GM21390 (cell line): ENCODE results near the gene PCDHGA4.
"Not testable (repeated sequence)": the region's sequence is repeated elsewhere in the genome, so short reads cannot be mapped to it uniquely, and the experiment has no call there.

Experiments
- ATAC-seq: cut with Tn5 transposase; IDR thresholded peaks from one replicate; pipeline ENCODE4 v1.9.1; 2021; ENCODE audit not compliant: unreplicated experiment

Gene PCDHGA4

GRCh38 chr5:141346017-141346416 is 8.8 kb upstream of the PCDHGA4 start:
- not testable (repeated sequence) for ATAC-seq

DNA sequence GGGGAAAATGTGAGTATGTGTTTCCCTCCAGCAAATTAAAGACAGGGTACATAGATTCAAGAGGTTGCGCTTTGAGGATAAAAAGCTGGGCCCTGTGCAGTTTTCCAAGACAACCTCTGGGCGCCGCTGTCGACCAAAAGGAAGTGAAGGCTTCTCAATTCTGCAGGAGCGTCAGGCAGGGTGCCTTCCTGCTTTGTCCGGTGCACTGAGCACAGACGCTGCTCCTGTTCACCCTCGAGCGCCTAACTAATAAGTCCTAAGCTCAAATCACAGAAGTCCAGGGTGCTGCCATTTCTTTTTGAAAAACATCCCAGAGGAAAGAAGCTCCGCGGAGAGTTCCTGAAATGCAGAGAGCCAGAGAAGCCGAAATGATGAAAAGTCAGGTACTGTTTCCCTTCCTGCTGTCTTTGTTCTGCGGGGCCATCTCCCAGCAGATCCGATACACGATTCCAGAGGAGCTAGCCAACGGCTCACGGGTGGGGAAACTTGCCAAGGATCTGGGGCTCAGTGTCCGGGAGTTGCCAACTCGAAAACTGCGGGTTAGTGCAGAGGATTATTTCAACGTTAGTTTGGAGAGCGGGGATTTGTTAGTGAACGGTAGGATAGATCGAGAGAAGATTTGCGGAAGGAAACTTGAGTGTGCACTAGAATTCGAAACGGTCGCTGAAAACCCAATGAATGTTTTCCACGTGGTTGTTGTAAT is 4.8 kb upstream of the PCDHGA4 start, which contains the start of gene PCDHGB1:
Gene PCDHGB1, plus strand, starts transcription at position 183 of the 703 bp plus-strand sequence. Its CDS starts 162 bp downstream, at position 345.
- ATAC-seq: peak; percentile 71

DNA sequence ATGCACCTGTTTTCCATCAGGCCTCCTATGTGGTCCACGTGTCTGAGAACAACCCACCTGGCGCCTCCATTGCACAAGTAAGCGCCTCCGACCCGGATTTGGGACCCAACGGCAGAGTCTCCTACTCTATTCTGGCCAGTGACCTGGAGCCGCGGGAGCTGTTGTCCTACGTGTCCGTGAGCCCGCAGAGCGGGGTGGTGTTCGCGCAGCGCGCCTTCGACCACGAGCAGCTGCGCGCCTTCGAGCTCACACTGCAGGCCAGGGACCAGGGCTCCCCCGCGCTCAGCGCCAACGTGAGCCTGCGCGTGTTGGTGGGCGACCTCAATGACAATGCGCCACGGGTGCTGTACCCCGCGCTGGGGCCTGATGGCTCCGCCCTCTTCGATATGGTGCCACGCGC is 3.2 kb upstream of the PCDHGA4 start:
- no peak for ATAC-seq

GRCh38 chr5:141355641-141356040 is 820 bp downstream of the PCDHGA4 start:
- ATAC-seq: no peak

DNA sequence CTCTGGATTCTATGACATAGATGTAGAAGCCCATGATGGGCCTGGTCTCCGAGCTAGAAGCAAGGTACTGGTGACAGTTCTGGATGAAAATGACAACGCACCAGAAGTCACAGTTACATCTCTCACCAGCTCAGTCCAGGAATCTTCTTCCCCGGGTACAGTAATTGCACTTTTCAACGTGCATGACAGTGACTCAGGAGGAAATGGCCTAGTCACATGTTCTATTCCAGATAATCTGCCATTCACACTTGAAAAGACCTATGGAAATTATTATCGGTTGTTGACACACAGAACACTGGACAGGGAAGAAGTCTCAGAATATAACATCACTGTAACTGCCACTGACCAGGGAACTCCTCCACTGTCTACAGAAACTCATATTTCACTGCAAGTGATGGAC is 1.3 kb downstream of the PCDHGA4 start:
- ATAC-seq: no peak

DNA sequence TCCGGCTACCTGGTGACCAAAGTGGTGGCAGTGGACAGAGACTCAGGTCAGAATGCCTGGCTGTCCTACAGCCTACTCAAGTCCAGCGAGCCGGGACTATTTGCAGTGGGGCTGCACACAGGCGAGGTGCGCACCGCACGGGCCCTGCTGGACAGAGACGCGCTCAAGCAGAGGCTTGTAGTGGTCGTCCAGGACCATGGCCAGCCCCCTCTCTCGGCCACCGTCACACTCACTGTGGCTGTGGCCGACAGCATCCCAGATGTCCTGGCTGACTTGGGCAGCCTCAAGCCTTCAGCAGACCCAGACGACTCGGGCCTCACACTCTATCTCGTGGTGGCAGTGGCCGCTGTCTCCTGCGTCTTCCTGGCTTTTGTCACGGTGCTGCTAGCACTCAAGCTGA is 2.1 kb downstream of the PCDHGA4 start:
- no peak for ATAC-seq

GRCh38 chr5:141359790-141360426 is 5.1 kb downstream of the PCDHGA4 start, which contains the start of gene PCDHGB2:
TSS of gene PCDHGB2 (plus strand) at chr5:141359994. CDS start at chr5:141360136, 142 bp downstream.
- no peak for ATAC-seq

- ATAC-seq: no peak
Measured at GRCh38 chr5:141360685-141361084, 5.9 kb downstream of the PCDHGA4 start.

- no peak for ATAC-seq
Measured at GRCh38 chr5:141362719-141363118, 7.9 kb downstream of the PCDHGA4 start.

DNA sequence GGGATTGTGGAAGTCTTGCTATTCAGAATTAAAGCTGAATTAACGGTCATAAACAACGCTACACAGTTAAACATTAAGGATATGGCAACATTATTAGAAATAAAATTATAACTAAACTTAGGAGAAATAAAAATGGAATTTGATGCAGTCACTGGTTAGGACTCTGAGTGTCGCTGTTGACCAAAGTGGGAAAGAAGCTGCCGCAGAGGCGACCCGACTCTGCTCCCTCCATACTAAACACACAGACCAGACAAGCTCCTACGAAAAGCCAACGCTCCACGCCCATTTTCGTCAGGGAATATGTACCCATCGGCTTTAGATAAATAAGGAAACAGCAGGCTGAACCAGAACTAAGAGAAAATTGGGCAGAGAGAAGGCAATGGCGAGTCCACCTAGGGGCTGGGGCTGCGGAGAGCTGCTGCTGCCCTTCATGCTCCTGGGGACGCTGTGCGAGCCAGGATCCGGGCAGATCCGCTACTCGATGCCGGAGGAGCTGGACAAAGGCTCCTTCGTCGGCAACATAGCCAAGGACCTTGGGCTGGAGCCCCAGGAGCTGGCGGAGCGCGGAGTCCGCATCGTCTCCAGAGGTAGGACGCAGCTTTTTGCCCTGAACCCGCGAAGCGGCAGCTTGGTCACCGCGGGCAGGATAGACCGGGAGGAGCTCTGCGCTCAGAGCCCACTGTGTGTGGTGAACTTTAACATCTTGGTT is 9.3 kb downstream of the PCDHGA4 start, which contains the start of gene PCDHGA5:
Gene PCDHGA5, plus strand, starts transcription at position 211 of the 709 bp plus-strand sequence. Its CDS starts 169 bp downstream, at position 380.
- no peak for ATAC-seq

GRCh38 chr5:141366016-141366896 is 11.4 kb downstream of the PCDHGA4 start:
- ATAC-seq: no peak

DNA sequence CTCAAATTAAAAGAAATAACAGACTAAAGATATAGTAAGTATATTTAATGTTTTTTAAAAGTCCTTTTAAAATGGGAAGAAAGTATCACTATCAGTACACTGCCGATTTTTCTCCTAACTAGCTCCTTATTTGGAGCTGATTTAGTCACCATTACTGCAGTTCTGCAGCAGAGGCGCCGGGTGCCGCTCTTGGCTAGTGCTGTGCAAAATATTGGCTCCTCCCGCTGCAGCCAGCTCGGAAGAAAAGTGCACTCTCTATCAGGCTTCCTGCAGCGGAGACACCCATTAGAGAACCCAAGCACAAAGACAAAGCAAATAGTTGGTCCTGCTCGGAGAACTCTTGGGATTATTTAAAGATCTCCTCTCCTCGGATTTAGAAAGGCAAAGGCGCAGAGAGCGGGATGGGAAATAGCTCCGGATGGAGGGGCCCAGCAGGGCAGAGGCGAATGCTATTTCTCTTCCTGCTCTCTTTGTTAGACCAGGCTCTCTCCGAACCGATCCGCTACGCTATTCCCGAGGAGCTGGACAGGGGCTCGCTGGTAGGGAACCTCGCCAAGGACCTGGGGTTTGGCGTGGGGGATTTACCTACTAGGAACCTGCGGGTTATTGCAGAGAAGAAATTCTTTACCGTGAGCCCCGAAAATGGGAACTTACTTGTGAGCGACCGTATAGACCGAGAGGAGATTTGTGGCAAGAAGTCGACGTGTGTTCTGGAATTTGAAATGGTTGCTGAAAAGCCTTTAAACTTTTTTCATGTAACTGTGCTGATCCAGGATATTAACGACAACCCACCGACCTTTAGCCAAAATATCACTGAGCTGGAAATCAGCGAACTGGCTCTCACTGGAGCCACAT is 15.4 kb downstream of the PCDHGA4 start, which contains the start of gene PCDHGB3:
Gene PCDHGB3, plus strand, starts transcription at position 249 of the 855 bp plus-strand sequence. Its CDS starts 153 bp downstream, at position 402.
- ATAC-seq: peak; percentile 95

DNA sequence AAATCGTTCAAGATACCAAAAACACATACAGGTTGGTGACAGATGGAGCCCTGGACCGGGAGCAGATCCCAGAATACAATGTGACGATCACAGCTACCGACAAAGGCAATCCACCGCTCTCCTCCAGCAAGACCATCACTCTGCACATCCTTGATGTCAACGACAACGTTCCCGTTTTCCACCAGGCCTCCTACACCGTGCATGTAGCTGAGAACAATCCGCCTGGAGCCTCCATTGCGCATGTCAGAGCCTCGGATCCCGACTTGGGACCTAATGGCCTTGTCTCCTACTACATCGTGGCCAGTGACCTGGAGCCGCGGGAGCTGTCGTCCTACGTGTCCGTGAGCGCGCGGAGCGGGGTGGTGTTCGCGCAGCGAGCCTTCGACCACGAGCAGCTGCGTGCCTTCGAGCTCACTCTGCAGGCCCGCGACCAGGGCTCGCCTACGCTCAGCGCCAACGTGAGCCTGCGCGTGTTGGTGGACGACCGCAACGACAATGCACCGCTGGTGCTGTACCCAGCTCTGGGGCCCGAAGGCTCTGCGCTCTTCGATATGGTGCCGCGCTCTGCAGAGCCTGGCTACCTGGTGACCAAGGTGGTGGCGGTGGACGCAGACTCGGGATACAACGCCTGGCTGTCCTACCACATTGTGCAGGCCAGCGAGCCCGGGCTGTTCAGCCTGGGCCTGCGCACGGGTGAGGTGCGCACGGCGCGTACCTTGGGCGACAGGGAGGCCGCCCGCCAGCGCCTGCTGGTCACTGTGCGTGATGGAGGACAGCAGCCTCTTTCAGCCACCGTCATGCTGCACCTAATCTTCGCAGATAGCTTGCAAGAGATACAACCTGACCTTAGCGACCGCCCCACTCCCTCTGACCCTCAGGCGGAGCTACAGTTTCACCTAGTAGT is 17.0 kb downstream of the PCDHGA4 start:
- ATAC-seq: no peak

GRCh38 chr5:141373673-141374317 is 19.0 kb downstream of the PCDHGA4 start, which contains the start of gene PCDHGA6:
TSS of gene PCDHGA6 (plus strand) at chr5:141373891. CDS start at chr5:141374084, 193 bp downstream.
- no peak for ATAC-seq

DNA sequence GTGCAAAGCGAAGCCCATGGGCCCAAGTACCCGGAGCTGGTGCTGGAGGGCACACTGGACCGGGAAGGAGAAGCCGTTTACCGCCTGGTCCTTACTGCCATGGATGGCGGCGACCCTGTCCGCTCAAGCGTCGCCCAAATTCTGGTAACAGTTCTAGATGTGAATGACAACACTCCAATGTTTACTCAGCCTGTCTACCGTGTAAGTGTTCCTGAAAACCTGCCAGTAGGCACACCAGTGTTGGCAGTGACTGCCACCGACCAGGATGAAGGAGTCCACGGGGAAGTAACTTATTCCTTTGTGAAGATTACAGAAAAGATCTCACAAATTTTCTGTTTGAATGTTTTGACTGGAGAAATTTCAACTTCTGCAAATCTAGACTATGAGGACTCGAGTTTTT is 19.8 kb downstream of the PCDHGA4 start:
- no peak for ATAC-seq

GRCh38 chr5:141375444-141376155 is 20.8 kb downstream of the PCDHGA4 start:
- ATAC-seq: not testable (repeated sequence)
